OCI-LY7 (cell line): ENCODE results near the gene NOB1. TPM values are rescaled to one million over a fixed set of nuclear protein-coding genes. Genes with fewer than 3 reads are reported as not detected.
A peak's percentile ranks its signal among the peaks of the same experiment; 100 is the strongest.
"Not testable (repeated sequence)": the region's sequence is repeated elsewhere in the genome, so short reads cannot be mapped to it uniquely, and the experiment has no call there.

Source experiments
- BruUV-seq: library from RNA; stranded (reverse); fragments of 400-500 nt; replicated peaks from 2 replicates; lab custom pipeline; 2021; lab: Mats Ljungman, UMichigan
- CTCF ChIA-PET: fragments of 300-600 bp; sonication (Branson Sonifier 250); formaldehyde crosslinking; loops from one replicate; lab custom pipeline; 2022; ENCODE audit warnings: antibody characterized with exemption; ENCODE audit not compliant: unreplicated experiment; lab: Charles Lee
- POLR2A ChIA-PET: fragments of 300-600 bp; sonication (Branson Sonifier 250); formaldehyde crosslinking; loops from one replicate; lab custom pipeline; 2022; ENCODE audit warnings: antibody characterized with exemption; lab: Charles Lee
- DNase-seq: peaks from one replicate; pipeline ENCODE4 v3.0.0-alpha.2; 2015; ENCODE audit warnings: low spot score
- H2AFZ ChIP-seq: fragments of 200-600 bp; sonication (generic), shearing (Covaris generic); 2 replicates; pipeline ENCODE4 v1.6.1; 2014; ENCODE audit warnings: mild to moderate bottlenecking, antibody characterized with exemption, low read length, moderate library complexity
- H3K27ac ChIP-seq: fragments of 200-600 bp; sonication (generic); 2 replicates; pipeline ENCODE4 v1.5.1; 2014; ENCODE audit warnings: mixed run types, low read depth, mild to moderate bottlenecking, moderate library complexity, low read length, inconsistent platforms; ENCODE audit not compliant: poor library complexity, severe bottlenecking
- H3K36me3 ChIP-seq: fragments of 200-600 bp; sonication (generic); 2 replicates; pipeline ENCODE4 v1.6.1; 2014; ENCODE audit warnings: mild to moderate bottlenecking, antibody characterized with exemption, low read length, moderate library complexity, mixed read lengths; ENCODE audit not compliant: insufficient read depth
- H3K4me1 ChIP-seq: fragments of 200-600 bp; sonication (generic); 2 replicates; pipeline ENCODE4 v1.5.1; 2014; ENCODE audit warnings: mild to moderate bottlenecking, low read length; ENCODE audit not compliant: insufficient read depth, poor library complexity, severe bottlenecking
- H3K4me2 ChIP-seq: fragments of 200-600 bp; sonication (generic); 2 replicates; pipeline ENCODE4 v1.6.1; 2014; ENCODE audit warnings: mild to moderate bottlenecking, low read length
- H3K4me3 ChIP-seq: fragments of 200-600 bp; sonication (generic); 2 replicates; pipeline ENCODE4 v1.5.1; 2014; ENCODE audit warnings: mild to moderate bottlenecking, low read depth, low read length; ENCODE audit not compliant: poor library complexity, severe bottlenecking
- H3K79me2 ChIP-seq: fragments of 200-600 bp; sonication (generic); 2 replicates; pipeline ENCODE4 v1.6.1; 2016; ENCODE audit warnings: low read depth, mild to moderate bottlenecking, low read length, moderate library complexity, mixed read lengths; ENCODE audit not compliant: insufficient read depth
- H3K9me2 ChIP-seq: fragments of 200-600 bp; sonication (generic); 2 replicates; pipeline ENCODE4 v1.6.1; 2016; ENCODE audit warnings: mild to moderate bottlenecking, low read length, mixed read lengths; ENCODE audit not compliant: insufficient read depth
- H3K9me3 ChIP-seq: fragments of 200-600 bp; sonication (generic); 2 replicates; pipeline ENCODE4 v1.6.1; 2014; ENCODE audit warnings: mild to moderate bottlenecking, mixed run types, low read length, mixed read lengths
- H4K20me1 ChIP-seq: fragments of 200-600 bp; sonication (generic); 2 replicates; pipeline ENCODE4 v1.6.1; 2014; ENCODE audit warnings: mild to moderate bottlenecking, antibody characterized with exemption, low read length, moderate library complexity, mixed read lengths; ENCODE audit not compliant: insufficient read depth
- EZH2phosphoT487 ChIP-seq: fragments of 200-600 bp; sonication (generic); IDR thresholded peaks from 2 replicates; pipeline ENCODE4 v1.6.1; 2018; ENCODE audit warnings: low read depth, borderline replicate concordance, mild to moderate bottlenecking, mixed run types, antibody characterized with exemption, low read length, moderate library complexity, mixed read lengths
- intact Hi-C: fragments of 100-400 bp; cut with micrococcal nuclease; formaldehyde crosslinking; loops from one replicate; pipeline ENCODE4 v1.10.0; 2022; ENCODE audit not compliant: unreplicated experiment
- total RNA-seq, 2 experiments: library from RNA; depleted of rRNA in 1 of 2; stranded (reverse); fragments of >200 nt in 1 of 2; shearing (Covaris generic) in 1 of 2; gene quantifications; 2 replicates each; pipeline ENCODE4 v1.2.3, GENCODE V29; 2014 to 2022
- TF ChIP-seq, protein P1 (sequence below): fragments of 200-600 bp; sonication (generic); conservative IDR thresholded peaks from 2 replicates; pipeline ENCODE4 v1.5.1; 2014; ENCODE audit warnings: mild to moderate bottlenecking, antibody characterized with exemption, low read length, moderate library complexity, mixed read lengths

The NOB1 gene
- total RNA-seq, 2 experiments from 2014 or later: 36.9 to 68.7 TPM

GRCh38 chr16:69761983-69762813 is 7.5 kb upstream of the NOB1 start, which contains the start of gene WWP2:
TSS of gene WWP2 (plus strand) at chr16:69762332. CDS start at chr16:69787011, 24,679 bp downstream.
- intact Hi-C loops: loop anchor here (10.0 kb wide), 1 partner anchor 427 kb away; the partner anchor contains the start of genes COG8, NIP7 and PDF
- CTCF ChIA-PET: interaction anchor here (1.0 kb wide), 2 partner anchors 11 to 36 kb away, joined by 3 read pairs; partner anchors contain the start of gene NQO1
- H3K4me3 ChIP-seq: peak within 1 kb of the TSS; percentile 96
- peak within 1 kb of the TSS; percentile 93 for H2AFZ ChIP-seq
- H3K27ac ChIP-seq: peak within 1 kb of the TSS; percentile 56
- no TSS peak for BruUV-seq
- no peaks in the 10 kb centered on the region for H3K9me2 ChIP-seq
- H3K4me1 ChIP-seq: peaks cover 17% of the 10 kb centered on the region
- TF ChIP-seq EZH2phosphoT487: no peak
- TF ChIP-seq, protein P1, sequence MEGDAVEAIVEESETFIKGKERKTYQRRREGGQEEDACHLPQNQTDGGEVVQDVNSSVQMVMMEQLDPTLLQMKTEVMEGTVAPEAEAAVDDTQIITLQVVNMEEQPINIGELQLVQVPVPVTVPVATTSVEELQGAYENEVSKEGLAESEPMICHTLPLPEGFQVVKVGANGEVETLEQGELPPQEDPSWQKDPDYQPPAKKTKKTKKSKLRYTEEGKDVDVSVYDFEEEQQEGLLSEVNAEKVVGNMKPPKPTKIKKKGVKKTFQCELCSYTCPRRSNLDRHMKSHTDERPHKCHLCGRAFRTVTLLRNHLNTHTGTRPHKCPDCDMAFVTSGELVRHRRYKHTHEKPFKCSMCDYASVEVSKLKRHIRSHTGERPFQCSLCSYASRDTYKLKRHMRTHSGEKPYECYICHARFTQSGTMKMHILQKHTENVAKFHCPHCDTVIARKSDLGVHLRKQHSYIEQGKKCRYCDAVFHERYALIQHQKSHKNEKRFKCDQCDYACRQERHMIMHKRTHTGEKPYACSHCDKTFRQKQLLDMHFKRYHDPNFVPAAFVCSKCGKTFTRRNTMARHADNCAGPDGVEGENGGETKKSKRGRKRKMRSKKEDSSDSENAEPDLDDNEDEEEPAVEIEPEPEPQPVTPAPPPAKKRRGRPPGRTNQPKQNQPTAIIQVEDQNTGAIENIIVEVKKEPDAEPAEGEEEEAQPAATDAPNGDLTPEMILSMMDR: no peak
- H4K20me1 ChIP-seq: no peaks in the 10 kb centered on the region
- no peaks in the 10 kb centered on the region for H3K9me3 ChIP-seq
- peak within 1 kb of the TSS; percentile 85 for H3K4me2 ChIP-seq
- DNase-seq: peak; percentile 90
- H3K36me3 ChIP-seq: no peaks in the 10 kb centered on the region
- peaks cover 23% of the 10 kb centered on the region; the same call in 1 of the 2 replicates for H3K79me2 ChIP-seq
- POLR2A ChIA-PET: interaction anchor here (0.6 to 2.4 kb wide), 7 partner anchors 9 to 454 kb away, joined by 3 to 18 read pairs (median 3); partner anchors contain the start of genes NOB1 and NQO1

GRCh38 chr16:69757375-69757774 is 2.6 kb upstream of the NOB1 start:
- CTCF ChIA-PET, H3K4me2 ChIP-seq, H4K20me1 ChIP-seq, H3K9me3 ChIP-seq, H2AFZ ChIP-seq, H3K9me2 ChIP-seq, intact Hi-C loops, H3K27ac ChIP-seq, BruUV-seq, H3K4me3 ChIP-seq, DNase-seq: not testable (repeated sequence)
- peaks cover 23% of the 10 kb centered on the region for H3K79me2 ChIP-seq
- peaks cover 21% of the 10 kb centered on the region for H3K4me1 ChIP-seq
- POLR2A ChIA-PET: interaction anchor here (0.7 kb wide), 1 partner anchor 14 kb away, joined by 3 read pairs; no protein-coding TSS in a partner anchor
- H3K36me3 ChIP-seq: peaks cover 11% of the 10 kb centered on the region

DNA sequence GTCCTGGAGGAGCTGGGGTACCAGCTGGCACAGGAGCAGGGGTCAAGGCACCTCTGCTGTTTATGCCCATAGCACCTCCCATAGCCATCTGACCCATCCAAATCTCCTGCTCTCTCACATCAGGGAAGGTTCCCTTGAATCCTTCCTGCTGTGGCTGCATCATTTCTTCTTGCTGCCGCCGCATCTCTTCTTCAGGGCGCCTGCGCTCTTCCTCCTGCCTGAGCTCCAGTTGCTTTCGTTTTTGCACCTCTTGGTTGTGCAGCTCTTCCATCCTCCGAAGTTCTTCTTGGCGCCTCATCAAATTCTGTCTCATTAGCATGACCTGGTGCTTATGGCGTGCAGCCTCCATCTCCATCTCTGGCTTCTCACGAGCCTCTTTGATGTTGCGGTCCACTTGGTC is 2.0 kb upstream of the NOB1 start:
- Histone ChIP-seq H3K9me2 (no peaks in the 10 kb centered on the region), H3K36me3 (peaks cover 17% of the 10 kb centered on the region), H3K9me3 (no peaks in the 10 kb centered on the region), H3K27ac (no peak overlapping the region), H3K79me2 (peaks cover 30% of the 10 kb centered on the region), H3K4me2 (no peak overlapping the region; the same call in 1 of the 2 replicates), H4K20me1 (peaks cover 7% of the 10 kb centered on the region; the same call in 1 of the 2 replicates), H2AFZ (no peak overlapping the region), H3K4me1 (peaks cover 22% of the 10 kb centered on the region), H3K4me3 (no peak overlapping the region)
- TF ChIP-seq, protein P1: no peak
- no peak for TF ChIP-seq EZH2phosphoT487
- BruUV-seq: no TSS peak
- intact Hi-C loops: no loop called here
- ChIA-PET CTCF (no interaction called here), POLR2A (no interaction called here)
- no peak for DNase-seq
